ENCODE measurements around the gene TNNC2. TPM values are rescaled to one million over a fixed set of nuclear protein-coding genes. Genes with fewer than 3 reads are reported as not detected.

Gene TNNC2
- total and polyA plus RNA-seq, 2 of the 8 experiments (the other 6 are each of a cell fraction or from before 2014, with no cell fraction given): 5.7 to 7.6 TPM

DNA sequence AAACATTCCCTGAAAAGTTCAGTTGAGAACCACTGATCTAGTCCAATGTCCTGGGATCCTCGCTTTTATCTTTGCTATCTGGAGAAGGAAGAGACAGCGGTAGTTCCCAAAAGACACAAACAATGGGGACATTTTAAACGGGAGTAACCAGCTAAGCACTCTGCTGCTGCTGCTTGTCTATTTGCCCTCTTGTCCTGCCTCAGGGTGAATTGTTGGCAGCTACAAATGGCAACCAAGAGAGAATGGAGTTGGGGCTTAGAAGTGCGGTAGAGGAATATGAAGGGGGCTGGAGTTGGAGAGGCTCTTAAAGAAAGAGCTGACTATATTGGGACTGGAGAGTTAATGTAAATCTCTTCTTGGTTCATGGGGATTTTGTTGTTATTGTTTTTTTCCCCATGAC is 47.5 kb upstream of the TNNC2 start:
- Histone ChIP-seq H2AK5ac (ENCODE audit: low read depth, low read length) (no peak overlapping the region), H3K79me1 (ENCODE audit: low read depth, low read length) (no peaks in the 10 kb centered on the region), H4K8ac (ENCODE audit: extremely low read depth, insufficient read depth, low read length) (no peak overlapping the region), H3K9ac (replicated peaks in 1 of 4; ENCODE audit: extremely low read depth in 1 of 4, low read depth in 3 of 4, low read length in 3 of 4) (no peak overlapping the region), H2BK5ac (ENCODE audit: low read depth, low read length) (no peak overlapping the region), H3K4me3 (ENCODE audit: extremely low read depth in 1 of 4, insufficient read depth in 2 of 4, low read depth in 3 of 4, low read length in 4 of 4) (no peak overlapping the region), H2AFZ (ENCODE audit: low read length) (no peak overlapping the region), H3K36me3 (ENCODE audit: control insufficient read depth in 2 of 4, insufficient read depth in 4 of 4, low read length in 3 of 4) (peaks cover 0 to 9% (median 7%) of the 10 kb centered on the region in 4 experiments; a peak in 6 of 8 replicates), H3K4ac (replicated peaks; ENCODE audit: insufficient read length, low read depth, low read length) (no peak overlapping the region), H3K18ac (ENCODE audit: extremely low read depth, low read length) (no peak overlapping the region), H3K4me2 (ENCODE audit: insufficient read depth in 1 of 2, low read depth in 2 of 2, low read length in 2 of 2) (no peak overlapping the region), H3K56ac (replicated peaks; ENCODE audit: insufficient read length, low read depth, low read length) (no peak overlapping the region), H3K27ac (ENCODE audit: low read depth, low read length) (no peak overlapping the region), H4K5ac (ENCODE audit: insufficient read length, low read depth, low read length) (no peak overlapping the region), H3K27me3 (replicated peaks in 1 of 4; ENCODE audit: control insufficient read depth in 3 of 4, extremely low read depth in 1 of 4, insufficient read depth in 3 of 4, low read length in 3 of 4) (no peaks in the 10 kb centered on the region), H2BK20ac (ENCODE audit: low read length) (no peak overlapping the region), H4K20me1 (replicated peaks in 1 of 2; ENCODE audit: control insufficient read depth in 1 of 2, insufficient read depth in 2 of 2, low read length in 2 of 2) (no peaks in the 10 kb centered on the region), H3K4me1 (replicated peaks in 1 of 4; ENCODE audit: control insufficient read depth in 3 of 4, insufficient read depth in 4 of 4, low read length in 3 of 4) (no peaks in the 10 kb centered on the region), H3K14ac (ENCODE audit: insufficient read length) (no peak overlapping the region), H2BK12ac (ENCODE audit: low read depth, low read length) (no peak overlapping the region), H4K91ac (replicated peaks; ENCODE audit: insufficient read length, low read length) (no peak overlapping the region), H3K23me2 (ENCODE audit: low read depth, low read length) (no peaks in the 10 kb centered on the region), H2BK15ac (ENCODE audit: low read length) (no peak overlapping the region), H3K9me3 (ENCODE audit: insufficient read depth in 2 of 2, low read depth in 1 of 2, low read length in 1 of 2) (no peaks in the 10 kb centered on the region), H3K23ac (ENCODE audit: insufficient read length) (no peak overlapping the region), H3K79me2 (ENCODE audit: control insufficient read depth in 1 of 2, insufficient read depth in 2 of 2, low read length in 2 of 2) (no peaks in the 10 kb centered on the region), H2BK120ac (replicated peaks; ENCODE audit: low read depth, low read length) (no peak overlapping the region)
- DNase-seq (ENCODE audit: low read depth in 1 of 2, low spot score in 2 of 2) (no peak), FAIRE-seq (no peak)
- TF ChIP-seq RFX5 (IDR thresholded peaks at IDR 0.05; ENCODE audit: borderline replicate concordance, low read depth, low read length) (no peak), SIRT6 (IDR thresholded peaks at IDR 0.05; ENCODE audit: low read length) (no peak)
- POLR2A ChIA-PET (ENCODE audit: partially characterized antibody): interaction anchor here (0.6 to 2.0 kb wide), 10 partner anchors 8 to 62 kb away, joined by 3 to 7 read pairs (median 4); partner anchors contain the start of genes NEURL2, PCIF1 and UBE2C
- 87% methylated on average over 4 of the region's 4 CpGs; no CpG with 5 or more reads in 1 of the 2 experiments for WGBS, 2 experiments (ENCODE audit: extremely low coverage in 1 of 2, insufficient coverage in 1 of 2, insufficient read length in 1 of 2, insufficient replicate concordance in 2 of 2, low coverage in 1 of 2, low lambda C conversion rate in 2 of 2, missing lambda C conversion rate in 1 of 2)
- CTCF ChIA-PET (ENCODE audit: partially characterized antibody): interaction anchor here (0.6 to 1.8 kb wide), 6 partner anchors 10 to 95 kb away, joined by 3 to 5 read pairs (median 3); no protein-coding TSS in a partner anchor

All from H1 (cell line).